Measurements from ENCODE around the gene NOA1. TPM values are rescaled to one million over a fixed set of nuclear protein-coding genes. Genes with fewer than 3 reads are reported as not detected.
A peak's percentile ranks its signal among the peaks of the same experiment; 100 is the strongest.

Gene NOA1
- total RNA-seq, 4 donors from 2014 or later, result 15.3 to 25.8 (median 21.0) TPM

GRCh38 chr4:57013543-57014120 lies 36.2 kb upstream of the NOA1 start:
- H3K36me3 ChIP-seq, result peaks cover 0 to 99% of the 10 kb centered on the region in 2 donors
- H3K4me3 ChIP-seq, result no peak overlapping the region
- no peak overlapping the region for H3K27ac ChIP-seq
- no peaks in the 10 kb centered on the region for H3K4me1 ChIP-seq
- ATAC-seq, result no peak
- H3K9me3 ChIP-seq, result no peaks in the 10 kb centered on the region
- WGBS, 2 donors (ENCODE audit: low coverage in 1 of 2), result 69 to 75% methylated on average over 4 of the region's 4 CpGs
- H3K27me3 ChIP-seq, result no peaks in the 10 kb centered on the region
- TF ChIP-seq, protein P1, sequence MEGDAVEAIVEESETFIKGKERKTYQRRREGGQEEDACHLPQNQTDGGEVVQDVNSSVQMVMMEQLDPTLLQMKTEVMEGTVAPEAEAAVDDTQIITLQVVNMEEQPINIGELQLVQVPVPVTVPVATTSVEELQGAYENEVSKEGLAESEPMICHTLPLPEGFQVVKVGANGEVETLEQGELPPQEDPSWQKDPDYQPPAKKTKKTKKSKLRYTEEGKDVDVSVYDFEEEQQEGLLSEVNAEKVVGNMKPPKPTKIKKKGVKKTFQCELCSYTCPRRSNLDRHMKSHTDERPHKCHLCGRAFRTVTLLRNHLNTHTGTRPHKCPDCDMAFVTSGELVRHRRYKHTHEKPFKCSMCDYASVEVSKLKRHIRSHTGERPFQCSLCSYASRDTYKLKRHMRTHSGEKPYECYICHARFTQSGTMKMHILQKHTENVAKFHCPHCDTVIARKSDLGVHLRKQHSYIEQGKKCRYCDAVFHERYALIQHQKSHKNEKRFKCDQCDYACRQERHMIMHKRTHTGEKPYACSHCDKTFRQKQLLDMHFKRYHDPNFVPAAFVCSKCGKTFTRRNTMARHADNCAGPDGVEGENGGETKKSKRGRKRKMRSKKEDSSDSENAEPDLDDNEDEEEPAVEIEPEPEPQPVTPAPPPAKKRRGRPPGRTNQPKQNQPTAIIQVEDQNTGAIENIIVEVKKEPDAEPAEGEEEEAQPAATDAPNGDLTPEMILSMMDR (IDR thresholded peaks at IDR 0.05), result no peak
- TF ChIP-seq POLR2A (IDR thresholded peaks at IDR 0.05) (no peak), POLR2AphosphoS5 (IDR thresholded peaks at IDR 0.05) (no peak), EP300 (IDR thresholded peaks at IDR 0.05) (no peak)

DNA sequence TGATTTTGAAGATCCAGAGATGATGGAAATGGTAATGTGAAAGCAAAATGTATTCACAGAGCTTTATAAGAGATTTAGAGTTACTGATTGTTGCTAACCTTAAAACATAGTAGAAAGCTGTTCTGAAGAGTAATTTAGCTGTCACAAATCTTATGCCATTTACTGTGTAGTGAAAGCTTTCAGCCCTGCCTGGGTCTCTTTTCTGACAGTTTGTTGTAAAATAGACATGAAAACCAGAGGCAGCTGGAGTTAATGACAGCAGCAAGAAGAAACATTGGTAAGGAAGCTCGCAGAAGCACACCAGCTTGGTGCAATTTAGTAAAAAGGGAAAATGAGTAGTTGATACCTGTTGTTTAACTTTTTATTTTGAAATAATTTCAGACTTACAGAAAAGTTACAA lies 22.3 kb upstream of the NOA1 start:
- TF ChIP-seq, protein P1 (IDR thresholded peaks at IDR 0.05), result no peak
- no peak for TF ChIP-seq POLR2AphosphoS5 (IDR thresholded peaks at IDR 0.05)
- no peak for TF ChIP-seq EP300 (IDR thresholded peaks at IDR 0.05)
- TF ChIP-seq POLR2A (IDR thresholded peaks at IDR 0.05), result no peak
- H3K4me3 ChIP-seq, result no peak overlapping the region
- 95 to 100% methylated on average over 1 of the region's 1 CpG for WGBS, 2 donors (ENCODE audit: low coverage in 1 of 2)
- peaks cover 0 to 91% of the 10 kb centered on the region in 2 donors for H3K36me3 ChIP-seq
- H3K27me3 ChIP-seq, result no peaks in the 10 kb centered on the region
- peaks cover 7 to 14% (median 9%) of the 10 kb centered on the region in 3 donors for H3K4me1 ChIP-seq
- H3K9me3 ChIP-seq, result no peaks in the 10 kb centered on the region
- ATAC-seq, result no peak
- H3K27ac ChIP-seq, result no peak overlapping the region

DNA sequence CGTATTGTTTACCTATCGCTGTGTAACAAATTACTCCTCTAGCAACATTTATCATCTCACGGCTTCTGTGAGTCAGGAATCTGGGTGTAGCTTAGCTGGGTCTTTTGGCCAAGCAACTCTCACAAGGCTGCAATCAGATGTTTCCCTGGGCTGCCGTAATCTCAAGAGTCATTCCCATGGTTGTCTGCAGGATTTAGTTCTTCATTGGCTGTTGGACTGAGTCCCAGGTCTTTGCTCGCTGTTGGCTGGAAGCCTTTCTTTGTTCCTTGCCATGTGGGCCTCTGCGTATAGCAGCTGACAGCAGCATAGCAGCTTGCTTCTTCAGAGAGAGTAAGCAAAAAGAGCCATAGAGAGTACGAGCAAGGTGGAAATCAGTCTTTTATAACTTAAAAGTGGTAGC lies 18.1 kb upstream of the NOA1 start:
- Histone ChIP-seq H3K4me1 (peaks cover 7 to 14% (median 9%) of the 10 kb centered on the region in 3 donors), H3K27ac (peak overlapping the region; percentile 30 to 68 (median 62)), H3K27me3 (no peaks in the 10 kb centered on the region), H3K4me3 (no peak overlapping the region), H3K36me3 (peaks cover 6 to 94% of the 10 kb centered on the region in 2 donors), H3K9me3 (no peaks in the 10 kb centered on the region)
- TF ChIP-seq POLR2AphosphoS5 (IDR thresholded peaks at IDR 0.05), result peak; percentile 36
- TF ChIP-seq, protein P1 (IDR thresholded peaks at IDR 0.05), result no peak
- peak; percentile 77 for ATAC-seq
- 18% methylated on average over 5 of the region's 7 CpGs for whole genome bisulfite sequencing, 2 donors (ENCODE audit: low coverage in 1 of 2)

DNA sequence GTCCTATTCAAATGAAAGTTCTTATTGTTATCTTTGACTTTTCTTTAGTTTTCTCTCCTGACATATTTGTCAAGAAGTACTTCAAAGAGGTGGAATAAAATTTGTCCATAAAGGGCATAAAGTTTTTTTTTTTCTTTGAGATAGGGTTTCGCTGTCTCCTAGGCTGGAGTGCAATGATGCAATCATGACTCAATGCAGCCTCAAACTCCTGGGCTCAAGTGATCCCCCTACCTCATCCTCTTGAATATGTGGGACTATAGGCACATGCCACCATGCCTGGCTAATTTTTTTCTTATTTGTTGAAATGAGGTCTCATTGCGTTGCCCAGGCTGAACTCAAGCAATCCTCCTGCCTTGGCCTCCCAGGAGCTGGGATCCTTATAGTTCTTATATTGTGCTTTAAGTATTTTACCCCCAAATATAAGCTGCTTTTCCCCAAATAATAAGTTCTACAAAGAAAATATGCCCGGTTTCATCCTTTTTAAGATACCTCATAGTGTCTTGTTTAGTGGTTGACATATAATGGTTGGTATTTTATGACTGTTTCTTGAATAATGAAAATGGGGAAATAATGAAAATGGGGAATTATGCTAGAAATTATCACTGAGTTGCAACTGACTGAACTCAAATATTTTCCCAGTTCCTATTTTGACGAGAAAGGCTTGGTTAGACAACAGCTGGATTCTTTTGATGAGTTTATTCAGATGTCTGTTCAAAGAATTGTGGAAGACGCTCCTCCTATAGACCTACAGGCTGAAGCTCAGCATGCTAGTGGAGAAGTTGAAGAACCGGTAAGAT lies 12.9 kb upstream of the NOA1 start:
- 88 to 92% methylated on average over 5 to 6 of the region's 6 CpGs for WGBS, 2 donors (ENCODE audit: low coverage in 1 of 2)
- Histone ChIP-seq H3K27me3 (no peaks in the 10 kb centered on the region), H3K36me3 (peaks cover 9 to 96% of the 10 kb centered on the region in 2 donors)

More for the DNA sequence above, 12.9 kb upstream of the NOA1 start:
- no peak overlapping the region for H3K4me3 ChIP-seq
- H3K9me3 ChIP-seq, result no peaks in the 10 kb centered on the region
- no peak overlapping the region for H3K27ac ChIP-seq
- TF ChIP-seq EP300 (IDR thresholded peaks at IDR 0.05) (no peak), POLR2A (IDR thresholded peaks at IDR 0.05) (no peak), POLR2AphosphoS5 (IDR thresholded peaks at IDR 0.05) (no peak)
- TF ChIP-seq, protein P1 (IDR thresholded peaks at IDR 0.05), result no peak
- ATAC-seq, result no peak
- peaks cover 3 to 8% (median 4%) of the 10 kb centered on the region in 3 donors for H3K4me1 ChIP-seq

All from gastroesophageal sphincter (tissue), 4 donors.